PC-3 (cell line): Measurements from ENCODE around the gene CD44.

ENCODE experiments used
- CTCF ChIP-seq: fragments of 300-600 bp; sonication (generic); conservative IDR thresholded peaks from 2 replicates; pipeline ENCODE4 v1.5.1; 2017; ENCODE audit warnings: antibody characterized with exemption, low read depth, mild to moderate bottlenecking, low read length
- EZH2 ChIP-seq: fragments of 300-600 bp; sonication (generic); IDR thresholded peaks from one replicate; pipeline ENCODE4 v1.6.1; 2017; ENCODE audit warnings: antibody characterized with exemption, mild to moderate bottlenecking, low read length; ENCODE audit not compliant: unreplicated experiment
- EZH2phosphoT487 ChIP-seq: fragments of 300-600 bp; sonication (generic); IDR thresholded peaks from 2 replicates; pipeline ENCODE4 v1.6.1; 2018; ENCODE audit warnings: mild to moderate bottlenecking, antibody characterized with exemption, low read length, borderline replicate concordance

DNA sequence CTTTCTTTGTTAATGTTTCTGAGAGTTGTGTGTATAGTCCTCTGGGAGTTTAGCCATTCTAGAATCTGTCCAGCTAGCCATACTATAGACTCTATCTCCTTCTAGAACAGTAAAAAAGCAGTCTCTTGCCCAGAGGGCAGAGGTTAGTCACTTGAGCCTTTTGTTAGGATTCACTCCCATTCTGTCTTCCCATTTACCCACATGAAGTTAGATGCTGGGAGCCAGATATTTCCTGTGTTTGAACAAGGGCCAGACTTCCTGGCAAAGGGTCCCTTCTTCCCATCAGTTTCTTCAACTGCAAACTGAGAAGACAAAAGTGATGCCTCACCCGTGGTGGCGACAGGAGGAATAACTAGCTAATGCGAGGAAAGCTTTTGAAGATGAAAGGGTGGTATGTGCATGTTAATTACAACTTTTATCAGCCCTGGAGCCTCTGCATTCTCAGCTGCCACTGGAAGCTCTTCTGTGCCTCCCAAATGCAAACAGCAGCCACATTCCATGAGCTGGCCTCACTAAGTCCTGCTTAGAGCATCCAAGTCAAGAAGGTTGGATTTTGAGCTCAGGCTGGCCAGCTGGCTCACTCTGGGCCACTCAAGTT, 12.8 kb downstream of the CD44 start:
- TF ChIP-seq CTCF (no peak), EZH2 (no peak), EZH2phosphoT487 (no peak)
